HG02884 (cell line): Measurements from ENCODE around the gene CCDC122.

Experiments used
- ATAC-seq: cut with Tn5 transposase; IDR thresholded peaks from one replicate; pipeline ENCODE4 v1.9.1; 2021; ENCODE audit warnings: mild to moderate bottlenecking, moderate library complexity; ENCODE audit not compliant: unreplicated experiment

CCDC122 gene

GRCh38 chr13:43878892-43879754, at the start of gene CCDC122:
CCDC122 (minus strand) TSS chr13:43879740; CDS start chr13:43869376, 10,364 bp downstream.
- ATAC-seq = peak; percentile 60

- peak; percentile 95 for ATAC-seq
Observed at GRCh38 chr13:43924549-43925245, 45.2 kb upstream of the CCDC122 start.

DNA sequence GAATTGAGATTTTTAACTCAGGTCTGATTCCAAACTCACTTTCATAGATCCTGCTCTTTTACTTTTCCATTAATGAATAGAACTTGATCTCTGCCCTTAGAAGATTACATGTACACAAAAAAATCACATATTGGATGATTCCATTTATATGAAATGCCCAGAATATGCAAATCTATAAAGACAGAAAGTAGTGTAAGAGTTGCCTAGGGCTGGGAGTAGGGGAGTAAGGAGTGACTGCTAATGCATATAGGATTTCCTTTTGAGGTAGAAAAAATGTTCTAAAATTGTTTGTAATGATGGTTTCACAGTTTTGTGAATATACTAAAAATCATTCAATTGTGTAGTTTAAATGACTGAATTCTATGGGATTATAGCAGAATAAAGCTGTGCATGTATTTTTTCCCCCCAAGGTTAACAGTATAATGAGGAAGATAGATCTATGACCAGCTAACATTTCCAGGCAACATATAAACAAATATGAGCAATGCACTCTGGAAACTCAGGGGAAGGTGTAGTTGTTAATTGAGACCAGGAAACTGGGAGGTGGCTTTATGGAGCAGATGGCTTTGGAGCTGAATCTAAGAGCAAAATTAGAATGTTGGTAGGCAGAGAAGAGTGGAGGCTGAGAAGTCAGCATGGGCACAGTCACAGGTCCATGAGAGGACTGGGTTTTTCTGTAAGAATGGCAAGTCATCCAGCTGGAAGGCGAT, 41.6 kb upstream of the CCDC122 start:
- no peak for ATAC-seq

DNA sequence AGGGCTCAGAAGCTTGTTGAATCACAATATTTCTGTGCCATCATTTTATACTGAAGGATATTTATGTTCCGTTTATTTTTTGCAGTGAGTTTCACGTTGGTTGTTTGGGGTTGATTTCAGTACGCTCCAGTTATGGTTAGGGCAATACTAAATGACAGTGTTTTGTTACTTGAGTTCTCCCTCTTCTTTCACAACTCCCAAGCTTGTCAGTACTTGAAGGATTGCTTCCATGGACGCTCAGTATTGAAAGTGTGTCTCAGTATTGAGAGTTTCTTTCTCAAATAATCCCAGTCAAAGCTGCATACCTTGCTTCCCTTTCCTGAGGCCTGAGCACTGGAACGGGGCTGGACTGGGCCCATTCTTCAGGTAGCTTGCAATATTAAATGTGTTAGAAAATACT, 39.1 kb upstream of the CCDC122 start:
- no peak for ATAC-seq

DNA sequence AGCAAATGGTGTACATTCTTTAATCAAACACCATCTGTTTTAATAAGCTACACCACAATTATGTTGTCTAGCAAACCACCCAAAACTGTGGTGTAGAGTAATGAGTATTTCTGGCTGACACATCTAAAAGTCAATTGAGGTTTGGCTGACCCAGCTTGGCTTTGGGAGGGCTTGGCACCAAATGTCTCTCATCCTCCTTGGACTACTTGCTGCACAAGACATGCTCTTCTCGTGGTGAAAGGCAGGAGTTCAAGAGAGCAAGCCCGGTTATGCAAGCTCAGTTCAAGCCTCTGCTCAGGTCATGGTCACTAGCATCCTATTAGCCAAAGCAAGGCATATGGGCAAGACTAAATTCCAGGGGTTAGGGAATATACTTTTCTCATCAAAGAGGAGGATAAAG, 37.3 kb upstream of the CCDC122 start:
- no peak for ATAC-seq

- ATAC-seq = no peak
Observed at GRCh38 chr13:43915451-43915850, 35.9 kb upstream of the CCDC122 start.

DNA sequence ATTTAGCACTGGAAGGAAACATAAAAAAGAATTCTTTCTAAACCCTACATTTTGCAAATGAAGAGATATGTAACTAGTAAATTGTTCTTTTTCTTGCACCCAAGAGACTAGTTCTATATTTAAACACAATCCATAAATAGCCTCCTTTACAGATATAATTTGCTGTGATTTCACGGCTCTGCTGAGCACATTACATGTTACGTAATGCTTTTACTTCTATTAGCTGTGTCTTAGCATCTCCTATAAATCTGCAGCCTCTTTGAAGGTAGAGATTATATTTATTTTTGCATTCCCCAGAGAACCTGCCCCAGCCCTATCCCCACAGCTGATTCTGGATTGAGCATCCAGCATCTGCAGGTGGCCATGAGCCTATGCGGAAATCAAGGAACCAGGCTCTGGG, 32.3 kb upstream of the CCDC122 start:
- no peak for ATAC-seq

DNA sequence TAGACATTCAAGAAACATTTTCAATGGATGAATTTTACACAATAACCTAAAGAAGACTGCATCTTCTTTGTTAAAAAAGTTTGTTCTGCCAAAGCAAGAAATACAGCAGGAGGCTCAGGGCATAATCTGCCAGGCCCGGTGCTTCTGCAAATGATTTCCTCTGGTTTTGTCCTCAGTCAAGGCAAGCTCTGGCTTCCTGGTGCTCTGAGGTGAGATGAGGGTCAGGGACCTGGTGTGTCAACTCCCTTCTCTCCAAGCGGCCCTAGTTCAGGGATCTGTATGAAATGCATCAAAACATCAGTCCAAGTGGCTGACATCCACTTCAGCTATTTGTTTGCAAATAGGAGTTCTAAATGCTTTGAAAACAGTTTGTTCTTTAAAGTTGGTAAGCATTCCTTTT, 31.7 kb upstream of the CCDC122 start:
- no peak for ATAC-seq

GRCh38 chr13:43910856-43911255, 31.3 kb upstream of the CCDC122 start:
- ATAC-seq = no peak

DNA sequence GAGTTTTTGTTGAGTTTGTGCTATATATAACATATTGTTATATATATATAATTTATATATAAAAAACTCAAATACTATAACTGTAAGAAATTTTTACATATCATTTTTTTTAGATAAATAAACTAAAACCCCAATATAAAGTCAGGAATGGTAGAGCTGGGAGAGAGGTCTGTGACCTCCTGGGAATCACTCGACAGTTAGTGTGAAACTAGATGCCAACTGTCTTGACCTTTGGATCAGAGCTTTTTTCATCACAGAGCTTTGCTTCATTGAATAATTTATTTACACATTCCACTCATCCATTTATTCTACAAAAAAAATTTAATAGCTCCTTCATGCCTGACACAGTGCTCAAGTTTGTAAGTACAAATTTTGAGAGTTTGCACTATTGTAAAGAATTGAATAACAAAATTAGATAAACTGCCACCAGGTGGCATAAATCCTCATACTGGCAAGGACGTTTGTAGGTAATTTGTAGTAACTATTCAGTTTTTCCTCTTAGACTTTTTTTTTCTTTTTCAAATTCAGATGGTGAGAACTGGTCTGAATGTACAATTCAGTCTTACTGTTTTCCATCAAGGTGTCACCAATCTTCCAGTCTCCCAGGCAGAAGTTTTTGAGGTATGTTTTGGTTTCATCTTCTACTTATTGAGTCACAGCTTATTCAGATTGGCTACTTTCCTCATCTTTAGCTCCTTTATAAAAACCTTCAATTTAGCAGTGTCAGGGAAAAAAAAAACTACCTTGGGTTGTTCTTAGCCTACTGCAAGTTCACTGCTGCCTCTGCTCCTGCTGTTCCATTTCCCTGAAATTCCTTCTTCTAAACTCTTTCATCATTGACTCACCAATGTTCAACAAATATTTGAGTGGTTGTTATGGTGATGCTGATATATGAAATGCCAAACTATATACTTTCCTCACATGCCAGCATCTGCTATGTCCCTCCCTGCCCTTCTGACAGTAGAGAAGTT, 28.9 kb upstream of the CCDC122 start:
- no peak for ATAC-seq

GRCh38 chr13:43905435-43906031, 26.0 kb upstream of the CCDC122 start:
- ATAC-seq = no peak

- ATAC-seq = no peak
Observed at GRCh38 chr13:43895940-43896339, 16.4 kb upstream of the CCDC122 start.

DNA sequence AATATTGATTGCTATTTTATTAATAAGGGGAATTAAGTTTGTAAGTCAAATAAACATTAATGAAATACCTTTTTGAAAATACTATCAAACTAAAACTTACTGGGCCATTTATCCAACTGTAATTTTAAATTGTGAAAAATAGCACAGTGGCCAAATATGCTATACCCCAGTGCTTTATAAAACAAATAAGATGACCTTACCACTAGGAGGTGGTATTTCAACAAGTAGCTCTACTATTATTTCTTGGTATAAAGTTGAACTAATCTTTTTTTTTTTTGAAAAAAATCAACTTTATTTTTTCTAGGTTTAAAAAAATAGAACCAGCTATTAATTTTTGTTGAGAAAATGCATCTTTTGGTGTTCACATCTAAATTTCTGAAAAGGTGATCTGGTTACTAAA, 14.9 kb upstream of the CCDC122 start:
- ATAC-seq = no peak

- ATAC-seq = no peak
Observed at GRCh38 chr13:43884222-43884621, 4.7 kb upstream of the CCDC122 start.

- no peak for ATAC-seq
Observed at GRCh38 chr13:43883631-43884030, 4.1 kb upstream of the CCDC122 start.

DNA sequence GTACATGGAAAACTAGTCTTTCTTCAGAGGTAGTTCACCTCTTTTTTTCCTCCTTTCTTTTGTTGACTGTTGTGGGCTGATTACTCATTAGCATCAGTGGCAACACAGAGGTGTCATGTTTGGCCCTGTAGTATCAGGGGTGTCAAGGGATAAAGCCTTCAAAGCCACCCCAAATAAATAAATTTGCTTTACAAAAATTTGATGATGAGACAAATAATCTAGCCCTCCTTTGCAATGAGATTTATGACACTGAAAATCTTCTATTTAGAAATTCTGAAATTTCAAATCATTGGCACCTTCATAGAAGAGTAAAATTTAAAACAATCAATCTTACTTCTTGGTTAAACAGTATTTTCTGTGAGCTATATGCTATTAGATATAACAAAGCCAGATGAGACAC, 2.0 kb upstream of the CCDC122 start:
- no peak for ATAC-seq

- ATAC-seq = no peak
Observed at GRCh38 chr13:43880926-43881325, 1.4 kb upstream of the CCDC122 start.

- no peak for ATAC-seq
Observed at GRCh38 chr13:43880214-43880855, 795 bp upstream of the CCDC122 start.

- peak; percentile 45 for ATAC-seq
Observed at GRCh38 chr13:43879755-43880181, 228 bp upstream of the CCDC122 start, which contains the start of gene LACC1. LACC1 (plus strand) TSS chr13:43879904; CDS start chr13:43880986, 1,082 bp downstream.
